HFFc6 (cell line): Measurements from ENCODE around the gene RRAD. TPM values are rescaled to one million over a fixed set of nuclear protein-coding genes. Genes with fewer than 3 reads are reported as not detected.

Experiments
- DNase-seq: peaks from one replicate; pipeline ENCODE4 v3.0.0-alpha.2; 2018
- H3K27ac Mint-ChIP-seq: 2 replicates; pipeline ENCODE4 v1.8.0; 2020; ENCODE audit warnings: mild to moderate bottlenecking, mixed read lengths
- H3K27me3 Mint-ChIP-seq: 2 replicates; pipeline ENCODE4 v1.8.0; 2021; ENCODE audit warnings: mild to moderate bottlenecking, moderate library complexity, mixed read lengths; ENCODE audit not compliant: insufficient read depth
- H3K36me3 Mint-ChIP-seq: 2 replicates; pipeline ENCODE4 v1.8.0; 2021; ENCODE audit warnings: low read depth, mixed read lengths
- H3K4me1 Mint-ChIP-seq: 2 replicates; pipeline ENCODE4 v1.8.0; 2020; ENCODE audit warnings: low read depth, mixed read lengths
- H3K4me3 Mint-ChIP-seq: 2 replicates; pipeline ENCODE4 v1.8.0; 2020; ENCODE audit warnings: mild to moderate bottlenecking, moderate library complexity, mixed read lengths
- H3K9me3 Mint-ChIP-seq: 2 replicates; pipeline ENCODE4 v1.8.0; 2020; ENCODE audit warnings: mild to moderate bottlenecking, mixed read lengths
- CTCF ChIP-seq: fragments of 200-600 bp; sonication (generic); IDR thresholded peaks from 2 replicates; pipeline ENCODE4 v1.5.0; 2021; ENCODE audit warnings: antibody characterized with exemption, mild to moderate bottlenecking
- total RNA-seq, 6 experiments: library from RNA; stranded (reverse); fragmentation: NEBNext Ultra II Directional; extraction: Animal tissue kit (Norgen Biotek cat#: 25700); gene quantifications; 2 replicates in 1 of 6; 3 replicates in 5 of 6; pipeline ENCODE4 v1.2.3, GENCODE V29; 2021

Gene RRAD
- total RNA-seq, 6 experiments from 2014 or later: 0.52 to 2.0 (median 1.5) TPM

GRCh38 chr16:66928702-66929388 lies 3.5 kb upstream of the RRAD start:
- peak; percentile 80 for TF ChIP-seq CTCF
- no peak overlapping the region for H3K4me3 Mint-ChIP-seq
- H3K4me1 Mint-ChIP-seq: peaks cover 68% of the 10 kb centered on the region
- DNase-seq: peak; percentile 37
- peak overlapping the region; percentile 99 for H3K27ac Mint-ChIP-seq
- peaks cover 9% of the 10 kb centered on the region for H3K27me3 Mint-ChIP-seq
- H3K36me3 Mint-ChIP-seq: peaks cover 14% of the 10 kb centered on the region
- H3K9me3 Mint-ChIP-seq: no peaks in the 10 kb centered on the region

GRCh38 chr16:66927918-66928649 lies 2.7 kb upstream of the RRAD start:
- H3K4me1 Mint-ChIP-seq: peaks cover 61% of the 10 kb centered on the region
- H3K9me3 Mint-ChIP-seq: no peaks in the 10 kb centered on the region
- peak overlapping the region; percentile 99 for H3K27ac Mint-ChIP-seq
- H3K27me3 Mint-ChIP-seq: peaks cover 6% of the 10 kb centered on the region
- peak; percentile 39 for DNase-seq
- H3K4me3 Mint-ChIP-seq: peak overlapping the region; percentile 62
- peaks cover 6% of the 10 kb centered on the region for H3K36me3 Mint-ChIP-seq
- TF ChIP-seq CTCF: no peak

GRCh38 chr16:66926961-66927436 lies 1.7 kb upstream of the RRAD start:
- H3K27me3 Mint-ChIP-seq: peaks cover 1% of the 10 kb centered on the region; the same call in 1 of the 2 replicates
- H3K27ac Mint-ChIP-seq: peak overlapping the region; percentile 99
- peak; percentile 33; the same call in 1 of the 2 replicates for TF ChIP-seq CTCF
- peak overlapping the region; percentile 47 for H3K4me3 Mint-ChIP-seq
- no peaks in the 10 kb centered on the region for H3K9me3 Mint-ChIP-seq
- peak; percentile 89 for DNase-seq
- H3K36me3 Mint-ChIP-seq: peaks cover 5% of the 10 kb centered on the region
- peaks cover 53% of the 10 kb centered on the region for H3K4me1 Mint-ChIP-seq

GRCh38 chr16:66926171-66926947 lies 1.0 kb upstream of the RRAD start:
- peak overlapping the region; percentile 82; the same call in 1 of the 2 replicates for H3K4me3 Mint-ChIP-seq
- DNase-seq: no peak
- peak overlapping the region; percentile 99 for H3K27ac Mint-ChIP-seq
- H3K27me3 Mint-ChIP-seq: peaks cover 1% of the 10 kb centered on the region; the same call in 1 of the 2 replicates
- TF ChIP-seq CTCF: no peak
- H3K4me1 Mint-ChIP-seq: peaks cover 53% of the 10 kb centered on the region
- H3K9me3 Mint-ChIP-seq: no peaks in the 10 kb centered on the region
- no peaks in the 10 kb centered on the region for H3K36me3 Mint-ChIP-seq

- DNase-seq: no peak
- Mint-ChIP-seq H3K27ac (no peak overlapping the region), H3K4me3 (peak overlapping the region; percentile 82), H3K27me3 (peaks cover 9% of the 10 kb centered on the region), H3K36me3 (no peaks in the 10 kb centered on the region), H3K9me3 (no peaks in the 10 kb centered on the region), H3K4me1 (peaks cover 42% of the 10 kb centered on the region)
- TF ChIP-seq CTCF: peak; percentile 68
Measured at GRCh38 chr16:66924527-66925321, 611 bp downstream of the RRAD start.
